Measurements from ENCODE around the gene INPP4B.

GRCh38 chr4:142671516-142671915, 174.6 kb downstream of the INPP4B start:
- TF ChIP-seq CTCF (IDR thresholded peaks at IDR 0.05), result no peak
- no peak for TF ChIP-seq EZH2 (IDR thresholded peaks at IDR 0.05; ENCODE audit: borderline replicate concordance, insufficient read depth, low read depth, low read length, poor library complexity, severe bottlenecking)

Data from B cell (primary cell).